Measurements from ENCODE around the gene EMID1. TPM values are rescaled to one million over a fixed set of nuclear protein-coding genes. Genes with fewer than 3 reads are reported as not detected.

EMID1 gene
- total RNA-seq, 4 donors from 2014 or later: 0.33 to 1.8 TPM; not detected in 2

DNA sequence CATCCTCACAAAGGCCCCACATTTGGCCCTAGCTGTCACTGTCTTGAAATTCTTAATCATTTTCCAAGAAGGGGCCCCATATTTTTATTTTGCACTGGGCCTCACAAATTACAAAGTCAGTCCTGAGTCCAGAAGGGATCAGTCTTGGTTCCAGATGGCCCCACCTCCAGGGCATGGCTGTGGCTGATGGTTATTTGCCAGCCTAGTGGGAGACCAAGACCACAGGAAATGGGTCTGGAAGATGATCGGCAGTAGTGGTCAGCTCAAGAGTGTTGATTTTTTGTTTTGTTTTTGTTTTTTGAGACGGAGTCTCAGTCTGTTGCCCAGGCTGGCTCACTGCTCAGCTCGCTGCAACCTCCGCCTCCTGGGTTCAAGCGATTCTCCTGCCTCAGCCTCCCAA lies 47.1 kb upstream of the EMID1 start:
- H3K36me3 ChIP-seq: no peaks in the 10 kb centered on the region
- no peak for DNase-seq
- TF ChIP-seq, protein P1, sequence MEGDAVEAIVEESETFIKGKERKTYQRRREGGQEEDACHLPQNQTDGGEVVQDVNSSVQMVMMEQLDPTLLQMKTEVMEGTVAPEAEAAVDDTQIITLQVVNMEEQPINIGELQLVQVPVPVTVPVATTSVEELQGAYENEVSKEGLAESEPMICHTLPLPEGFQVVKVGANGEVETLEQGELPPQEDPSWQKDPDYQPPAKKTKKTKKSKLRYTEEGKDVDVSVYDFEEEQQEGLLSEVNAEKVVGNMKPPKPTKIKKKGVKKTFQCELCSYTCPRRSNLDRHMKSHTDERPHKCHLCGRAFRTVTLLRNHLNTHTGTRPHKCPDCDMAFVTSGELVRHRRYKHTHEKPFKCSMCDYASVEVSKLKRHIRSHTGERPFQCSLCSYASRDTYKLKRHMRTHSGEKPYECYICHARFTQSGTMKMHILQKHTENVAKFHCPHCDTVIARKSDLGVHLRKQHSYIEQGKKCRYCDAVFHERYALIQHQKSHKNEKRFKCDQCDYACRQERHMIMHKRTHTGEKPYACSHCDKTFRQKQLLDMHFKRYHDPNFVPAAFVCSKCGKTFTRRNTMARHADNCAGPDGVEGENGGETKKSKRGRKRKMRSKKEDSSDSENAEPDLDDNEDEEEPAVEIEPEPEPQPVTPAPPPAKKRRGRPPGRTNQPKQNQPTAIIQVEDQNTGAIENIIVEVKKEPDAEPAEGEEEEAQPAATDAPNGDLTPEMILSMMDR (IDR thresholded peaks at IDR 0.05 in 4 of 5, conservative IDR thresholded peaks at IDR 0.05 in 1 of 5): no peak
- TF ChIP-seq POLR2A (IDR thresholded peaks at IDR 0.05): no peak
- H3K27me3 ChIP-seq: no peaks in the 10 kb centered on the region
- in situ Hi-C loops (cut with MboI; ENCODE audit: low sequenced_read_pairs in 4 of 4) (loop anchor here in 3 of 4 donors (10.0 to 25.0 kb wide), 3 partner anchors 64 to 304 kb away; no protein-coding TSS in a partner anchor), intact Hi-C loops (cut with DNase I; ENCODE audit: low total_unique reads) (no loop called here)
- peaks cover 4 to 8% of the 10 kb centered on the region in 2 donors for H3K4me1 ChIP-seq
- no peak for ATAC-seq
- H3K27ac ChIP-seq: no peak overlapping the region
- H3K4me3 ChIP-seq: no peak overlapping the region
- no peaks in the 10 kb centered on the region for H3K9me3 ChIP-seq

DNA sequence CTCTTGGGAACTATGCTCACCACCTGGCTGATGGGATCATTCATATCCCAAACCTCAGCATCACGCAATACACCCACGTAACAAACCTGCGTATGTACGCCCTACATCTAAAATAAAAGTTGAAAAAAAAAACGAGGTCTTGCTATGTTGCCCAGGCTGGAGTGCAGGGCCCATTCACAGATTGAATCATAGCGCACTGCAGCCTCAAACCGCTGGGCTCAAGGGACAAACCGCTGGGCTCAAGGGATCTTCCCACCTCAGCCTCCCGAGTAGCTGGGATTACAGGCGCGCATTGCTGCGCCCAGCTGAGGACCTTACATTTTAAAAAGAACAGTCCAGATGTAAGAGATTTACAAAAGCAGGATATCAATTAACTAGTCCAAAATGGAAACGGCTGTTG lies 41.9 kb upstream of the EMID1 start:
- in situ Hi-C loops (cut with MboI; ENCODE audit: low sequenced_read_pairs in 4 of 4): loop anchor here in 1 of 4 donors (25.0 kb wide), 1 partner anchor 302 kb away; no protein-coding TSS in a partner anchor
- Histone ChIP-seq H3K4me1 (no peaks in the 10 kb centered on the region), H3K4me3 (no peak overlapping the region), H3K27me3 (no peaks in the 10 kb centered on the region), H3K27ac (no peak overlapping the region), H3K9me3 (no peaks in the 10 kb centered on the region), H3K36me3 (no peaks in the 10 kb centered on the region)
- DNase-seq (no peak), ATAC-seq (no peak)
- no peak for TF ChIP-seq POLR2A (IDR thresholded peaks at IDR 0.05)
- TF ChIP-seq, protein P1 (IDR thresholded peaks at IDR 0.05 in 4 of 5, conservative IDR thresholded peaks at IDR 0.05 in 1 of 5): no peak
- intact Hi-C loops (cut with DNase I; ENCODE audit: low total_unique reads): no loop called here

DNA sequence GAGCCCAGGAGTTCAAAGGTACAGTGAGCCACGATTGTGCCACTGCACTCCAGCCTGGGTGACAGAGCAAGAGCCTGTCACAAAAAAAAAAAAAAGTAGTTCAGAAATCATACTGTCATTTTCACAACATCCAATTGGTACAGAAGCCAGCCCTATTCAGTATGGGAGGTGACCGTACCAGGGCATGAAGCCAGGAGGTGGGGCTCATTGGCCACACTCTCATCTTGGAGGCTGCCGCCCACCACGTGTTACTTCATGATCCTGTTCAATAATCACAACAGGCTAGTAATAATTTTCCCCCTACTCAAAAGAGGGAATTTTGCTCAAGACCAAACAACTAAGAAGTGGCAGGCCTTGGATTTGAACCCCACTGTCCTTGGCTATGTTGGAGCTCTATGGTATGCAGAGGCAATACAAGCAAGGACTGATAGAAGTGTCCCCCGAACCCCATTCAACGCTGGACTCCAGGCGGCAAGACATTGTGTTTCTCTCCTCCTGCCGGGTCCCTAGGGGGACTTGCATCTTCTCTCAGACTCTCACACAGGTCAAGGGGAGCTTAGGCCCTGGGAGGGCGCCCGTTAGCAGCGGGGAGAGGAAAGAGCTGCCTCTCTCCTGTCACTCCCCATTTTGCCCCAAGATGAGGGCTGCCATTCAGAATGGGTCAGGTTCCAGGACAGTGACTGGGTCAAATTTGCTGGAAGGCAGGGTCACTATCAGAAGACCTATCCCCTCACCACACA lies 40.2 kb upstream of the EMID1 start:
- Histone ChIP-seq H3K9me3 (no peaks in the 10 kb centered on the region), H3K36me3 (no peaks in the 10 kb centered on the region), H3K27me3 (no peaks in the 10 kb centered on the region), H3K4me1 (no peaks in the 10 kb centered on the region), H3K27ac (no peak overlapping the region), H3K4me3 (no peak overlapping the region)
- ATAC-seq: no peak
- TF ChIP-seq, protein P1 (IDR thresholded peaks at IDR 0.05 in 4 of 5, conservative IDR thresholded peaks at IDR 0.05 in 1 of 5): no peak
- no peak for TF ChIP-seq POLR2A (IDR thresholded peaks at IDR 0.05)
- no peak for DNase-seq
- intact Hi-C loops (cut with DNase I; ENCODE audit: low total_unique reads): no loop called here
- in situ Hi-C loops (cut with MboI; ENCODE audit: low sequenced_read_pairs in 4 of 4): loop anchor here in 1 of 4 donors (25.0 kb wide), 1 partner anchor 303 kb away; no protein-coding TSS in a partner anchor

DNA sequence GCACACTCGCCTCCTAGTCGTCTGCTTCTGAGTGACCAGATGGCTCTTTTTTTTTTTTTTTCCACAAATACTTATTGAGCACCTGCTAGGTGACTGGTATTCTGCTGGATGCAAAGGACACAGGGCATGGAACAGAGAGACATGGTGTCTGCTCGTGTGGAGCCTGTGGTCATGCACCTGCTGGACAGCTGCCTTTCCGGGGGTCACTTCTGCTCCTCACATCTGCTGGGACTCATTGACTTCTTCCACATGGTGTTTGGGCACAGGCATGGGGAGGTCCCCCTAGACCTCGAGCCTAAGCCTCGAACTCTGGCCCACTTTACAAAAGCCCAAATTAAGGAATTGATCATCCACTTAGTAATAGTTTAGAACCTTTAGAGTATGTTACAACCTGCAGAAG lies 39.5 kb upstream of the EMID1 start:
- Histone ChIP-seq H3K4me3 (no peak overlapping the region), H3K27ac (no peak overlapping the region), H3K36me3 (no peaks in the 10 kb centered on the region), H3K4me1 (no peaks in the 10 kb centered on the region), H3K27me3 (no peaks in the 10 kb centered on the region), H3K9me3 (no peaks in the 10 kb centered on the region)
- ATAC-seq (no peak), DNase-seq (no peak)
- in situ Hi-C loops (cut with MboI; ENCODE audit: low sequenced_read_pairs in 4 of 4): loop anchor here in 1 of 4 donors (25.0 kb wide), 1 partner anchor 304 kb away; no protein-coding TSS in a partner anchor
- intact Hi-C loops (cut with DNase I; ENCODE audit: low total_unique reads): no loop called here
- TF ChIP-seq, protein P1 (IDR thresholded peaks at IDR 0.05 in 4 of 5, conservative IDR thresholded peaks at IDR 0.05 in 1 of 5): no peak
- TF ChIP-seq POLR2A (IDR thresholded peaks at IDR 0.05): no peak
